GM21528 (cell line): Measurements from ENCODE around the gene ZMYM1.
"Not testable (repeated sequence)": the region's sequence is repeated elsewhere in the genome, so short reads cannot be mapped to it uniquely, and the experiment has no call there.

ENCODE experiments used
- ATAC-seq: cut with Tn5 transposase; IDR thresholded peaks from one replicate; pipeline ENCODE4 v1.9.1; 2021; ENCODE audit warnings: mild to moderate bottlenecking, moderate library complexity; ENCODE audit not compliant: unreplicated experiment, low FRiP score

ZMYM1 gene

DNA sequence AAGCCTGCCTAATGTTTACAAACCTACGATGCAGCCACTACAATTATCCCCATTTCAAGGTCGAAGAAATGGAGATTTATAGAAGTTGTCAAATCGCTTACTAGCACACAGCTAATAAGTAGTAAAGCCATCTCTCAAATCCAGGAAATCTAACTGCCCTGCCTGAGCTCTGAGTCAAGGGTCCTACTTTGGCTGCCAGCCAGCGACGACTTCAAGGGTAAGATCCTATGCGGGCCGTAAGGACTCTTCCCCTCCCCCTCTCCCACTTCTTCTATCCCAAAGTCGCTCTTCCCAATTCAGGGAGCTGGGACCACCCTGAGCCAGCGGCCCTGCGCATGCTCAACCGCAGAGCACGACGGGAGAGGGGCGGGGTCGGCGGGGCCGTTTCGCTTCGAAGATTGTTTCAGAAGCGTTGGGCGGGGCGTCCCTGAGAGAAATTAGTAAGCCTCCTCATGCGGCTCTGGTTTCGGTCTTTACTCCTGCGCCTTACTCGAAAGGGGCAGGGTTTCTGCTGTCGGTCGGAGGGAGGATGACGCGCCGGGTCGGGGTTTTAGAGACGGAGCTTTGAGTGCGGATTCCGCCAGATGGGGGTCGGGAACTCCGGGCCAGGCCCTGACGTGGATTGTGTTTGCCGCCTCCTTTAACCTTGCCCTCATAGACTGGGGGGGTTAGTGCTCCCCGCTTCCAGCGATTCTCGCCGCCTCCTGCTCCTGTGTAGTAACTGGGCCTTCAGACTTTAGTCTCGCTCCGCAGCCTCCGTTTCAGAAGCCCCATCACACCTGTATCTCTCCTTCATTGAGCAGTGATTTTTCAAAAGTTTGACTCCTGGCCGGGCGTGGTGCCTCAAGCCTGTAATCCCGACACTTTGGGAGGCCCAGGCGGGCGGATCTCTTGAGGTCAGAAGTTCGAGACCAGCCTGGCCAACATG lies at the start of gene ZMYM1:
ZMYM1 (plus strand) TSS at position 383 of the 928 bp plus-strand sequence. CDS start 14,603 bp downstream, outside the sequence.
- peak; percentile 89 for ATAC-seq

DNA sequence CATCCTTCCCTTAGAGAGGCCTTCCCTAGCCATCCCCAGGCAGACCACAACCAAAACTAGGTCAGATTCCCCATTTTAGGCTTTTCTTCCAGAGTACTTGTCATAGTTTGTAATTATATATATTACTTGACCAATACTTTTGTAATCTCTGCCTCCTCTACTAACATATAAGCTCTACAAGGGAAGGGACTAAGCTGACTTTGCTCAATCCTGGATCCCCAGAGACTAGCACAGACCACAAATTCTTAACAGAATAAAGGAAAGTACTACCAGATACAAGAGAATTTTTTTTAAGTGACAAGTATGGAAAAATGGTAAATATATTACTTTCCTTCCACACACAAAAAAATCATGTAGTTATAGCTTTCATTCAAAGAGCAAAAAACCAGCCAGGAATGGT lies 49.4 kb upstream of the ZMYM1 start:
- ATAC-seq, result no peak

DNA sequence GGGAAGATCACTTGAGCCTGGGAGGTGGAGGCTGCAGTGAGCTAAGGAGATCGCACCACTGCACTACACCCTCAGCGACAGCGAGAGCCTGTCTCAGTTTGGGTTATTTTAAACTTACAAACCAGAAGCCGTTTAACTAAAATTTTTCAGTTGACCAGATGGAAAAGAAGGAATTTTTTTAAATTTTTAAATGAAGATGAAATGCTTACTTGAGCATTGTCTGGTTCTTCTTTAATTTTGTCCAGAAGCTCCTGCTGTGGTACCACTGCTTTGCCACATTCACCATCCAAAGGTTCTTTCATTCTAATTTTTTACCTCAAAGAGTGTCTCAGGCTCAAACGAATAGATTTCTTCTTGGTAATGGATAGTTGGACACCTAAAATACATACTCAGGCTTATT lies 48.8 kb upstream of the ZMYM1 start:
- ATAC-seq, result no peak

DNA sequence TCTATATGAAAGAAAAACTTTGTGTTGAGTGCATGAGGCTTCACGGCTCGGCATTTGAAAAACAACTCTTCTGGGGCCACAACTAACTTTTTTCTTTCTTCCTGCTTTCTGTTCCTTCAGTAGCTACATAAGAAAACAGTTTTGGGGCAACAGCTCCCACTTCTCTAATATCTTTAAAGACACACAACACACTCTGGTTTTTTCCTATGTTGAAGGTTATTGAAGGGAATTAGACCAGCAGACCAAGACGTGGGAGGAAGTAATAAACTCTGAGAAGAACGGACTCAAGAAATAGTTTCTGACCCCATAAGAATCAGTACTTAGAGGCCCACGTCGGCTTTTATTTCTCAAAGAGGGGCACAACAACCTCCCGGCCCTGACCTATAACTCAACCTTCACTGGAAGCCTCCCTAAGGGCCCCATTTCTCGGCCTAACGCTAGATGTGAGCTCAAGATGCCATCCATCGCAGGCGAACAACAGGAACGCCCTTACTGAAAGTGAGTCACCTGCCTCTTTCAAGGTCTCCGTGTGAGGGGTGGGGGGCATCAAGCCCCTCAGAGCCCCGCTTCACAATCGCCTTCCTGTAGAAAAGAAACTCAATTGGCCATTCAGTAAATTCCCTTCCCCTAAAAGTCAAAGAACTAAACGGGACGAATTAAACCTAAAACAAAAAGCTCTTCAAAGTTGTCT lies 48.3 kb upstream of the ZMYM1 start:
- ATAC-seq, result peak; percentile 17

DNA sequence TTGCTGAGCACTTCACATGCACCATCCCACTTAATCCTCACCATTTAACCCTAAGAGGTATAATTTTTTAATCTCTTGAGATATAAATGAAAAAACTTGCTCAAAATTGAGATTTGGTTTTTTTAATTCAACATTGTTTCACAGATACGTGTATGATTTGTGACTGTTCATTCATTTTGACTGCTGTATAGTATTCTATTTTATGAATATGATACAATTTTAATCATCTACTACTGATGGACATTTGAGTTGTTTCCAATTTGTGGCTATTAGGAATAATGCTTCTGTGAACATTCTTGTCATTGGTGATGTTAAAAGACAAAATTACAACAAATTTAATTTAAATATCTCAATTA lies 46.8 kb upstream of the ZMYM1 start:
- no peak for ATAC-seq

DNA sequence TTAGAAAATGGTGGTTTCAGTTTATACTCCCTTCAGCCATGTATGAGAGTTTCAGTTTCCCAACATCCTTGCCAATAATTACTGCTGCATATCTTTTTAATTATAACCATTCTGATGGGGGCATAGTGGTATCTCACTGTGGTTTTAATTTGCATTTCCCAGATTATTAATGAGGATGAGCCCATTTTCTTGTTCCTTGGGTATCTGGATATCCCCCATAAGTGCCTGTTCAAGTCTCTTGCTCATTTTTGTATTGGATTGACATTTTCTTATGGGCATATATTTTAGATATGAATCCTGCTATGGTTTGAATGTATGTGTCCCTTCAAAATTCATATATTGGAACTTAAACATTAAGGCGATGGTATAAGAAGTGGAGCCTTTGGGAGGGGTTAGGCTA lies 45.8 kb upstream of the ZMYM1 start:
- ATAC-seq, result no peak

DNA sequence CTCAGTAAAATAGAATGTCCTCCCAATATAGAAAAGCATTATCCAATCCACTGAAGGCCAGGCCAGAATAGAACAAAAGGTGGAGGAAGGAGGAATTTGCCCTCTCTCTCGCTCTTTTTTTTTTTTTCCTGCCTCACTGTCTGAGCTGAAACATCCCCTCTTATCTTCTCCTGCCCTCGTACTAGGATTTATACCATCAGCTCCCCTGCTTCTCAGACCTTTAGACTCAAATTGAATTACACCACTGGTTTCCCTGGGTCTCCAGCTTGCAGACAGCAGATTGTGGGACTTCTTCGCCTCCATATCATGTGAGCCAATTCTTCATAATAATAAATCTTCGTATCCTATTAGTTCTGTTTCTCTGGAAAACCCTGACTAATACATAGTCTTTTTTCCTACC lies 42.6 kb upstream of the ZMYM1 start:
- no peak for ATAC-seq

DNA sequence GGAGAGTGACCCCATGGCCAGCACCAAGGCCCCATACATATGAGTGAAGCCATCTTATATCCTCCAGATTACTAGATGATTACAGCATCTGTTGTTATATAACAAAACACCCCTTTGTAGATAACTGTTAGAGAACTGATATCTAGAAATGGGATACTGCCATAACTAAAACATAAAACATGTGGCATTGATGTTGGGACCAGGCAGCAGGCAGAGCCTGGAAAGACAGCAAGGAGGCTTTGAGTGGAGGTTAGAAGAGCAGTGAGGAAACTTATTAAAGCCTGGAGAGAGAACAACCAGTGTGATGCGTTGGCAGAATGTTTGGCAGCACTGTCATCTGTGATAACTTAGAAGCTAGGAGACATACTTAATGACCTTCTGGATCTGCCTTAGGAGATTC lies 42.0 kb upstream of the ZMYM1 start:
- no peak for ATAC-seq

DNA sequence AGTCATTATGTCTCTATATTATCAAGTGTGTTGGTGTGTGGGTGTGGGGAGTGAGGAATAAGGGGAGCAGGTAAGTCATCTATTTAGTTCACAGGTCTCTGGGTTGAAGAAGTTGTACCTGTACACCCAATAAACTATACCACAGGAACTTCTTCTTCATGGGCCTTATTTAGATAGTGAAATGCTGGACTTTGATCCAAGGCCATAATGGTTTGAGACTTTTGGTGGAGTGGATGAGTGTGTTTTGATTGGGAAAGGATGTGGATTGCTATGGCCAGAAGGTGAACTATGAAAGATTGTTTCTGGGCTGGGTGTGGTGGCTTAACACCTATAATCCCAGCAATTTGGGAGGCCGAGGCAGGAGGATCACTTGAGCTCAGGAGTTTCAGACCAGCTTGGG lies 40.5 kb upstream of the ZMYM1 start:
- no peak for ATAC-seq

DNA sequence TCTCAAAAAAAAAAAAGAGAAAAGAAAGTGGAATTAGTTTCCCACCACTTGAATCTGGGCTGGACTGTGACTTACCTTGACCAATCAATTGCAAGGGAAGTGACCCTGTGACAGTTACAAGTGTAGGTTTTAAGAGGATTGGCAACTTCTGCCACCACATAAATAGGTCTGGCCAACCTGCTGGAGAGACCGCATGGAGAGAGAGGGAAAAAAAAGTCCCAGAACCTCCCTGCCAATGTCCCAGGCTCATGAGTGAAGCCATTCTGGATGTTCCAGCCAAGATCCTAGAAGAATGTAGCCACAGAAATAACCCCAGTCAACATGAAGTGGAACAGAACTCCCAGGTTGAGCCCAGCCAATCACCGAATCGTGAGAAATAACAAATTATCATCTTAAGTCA lies 35.7 kb upstream of the ZMYM1 start:
- ATAC-seq, result no peak

DNA sequence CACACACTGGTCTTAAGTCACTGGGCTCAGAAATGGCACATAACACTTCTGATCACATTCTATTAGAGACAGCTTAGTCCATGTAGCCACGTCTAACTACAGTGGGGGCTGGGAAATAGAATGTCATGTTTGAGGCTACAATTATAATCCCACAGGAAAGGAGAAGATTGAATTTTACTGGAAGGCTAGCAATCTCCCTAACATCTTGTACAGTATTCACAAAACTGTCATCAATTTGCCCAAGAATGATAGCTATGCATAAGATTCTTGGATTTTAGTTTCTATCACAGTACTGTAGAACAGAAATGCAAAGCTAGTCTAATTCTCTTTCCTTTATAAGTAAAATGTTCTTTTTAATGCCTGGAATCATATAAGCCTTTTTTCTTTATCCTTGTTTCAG lies 34.8 kb upstream of the ZMYM1 start:
- no peak for ATAC-seq

DNA sequence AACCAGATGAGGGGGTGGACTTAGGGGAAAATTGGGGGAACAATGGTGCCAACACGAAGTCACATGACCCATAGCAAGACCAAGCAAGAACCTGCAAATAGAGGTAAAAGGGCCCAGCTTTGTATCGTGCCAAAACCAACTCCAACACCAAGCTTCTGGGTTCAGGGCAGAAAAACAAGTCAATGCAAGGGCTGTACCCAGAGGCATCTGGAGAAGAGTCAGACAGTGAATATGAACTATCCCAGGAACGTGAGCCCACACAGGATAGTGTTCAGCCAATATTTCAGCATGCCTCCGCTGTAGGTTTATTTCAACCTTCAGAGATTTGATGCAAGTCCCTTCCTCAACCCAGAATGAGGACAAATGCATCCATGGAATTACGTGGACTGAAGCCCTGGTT lies 32.5 kb upstream of the ZMYM1 start:
- ATAC-seq, result no peak

DNA sequence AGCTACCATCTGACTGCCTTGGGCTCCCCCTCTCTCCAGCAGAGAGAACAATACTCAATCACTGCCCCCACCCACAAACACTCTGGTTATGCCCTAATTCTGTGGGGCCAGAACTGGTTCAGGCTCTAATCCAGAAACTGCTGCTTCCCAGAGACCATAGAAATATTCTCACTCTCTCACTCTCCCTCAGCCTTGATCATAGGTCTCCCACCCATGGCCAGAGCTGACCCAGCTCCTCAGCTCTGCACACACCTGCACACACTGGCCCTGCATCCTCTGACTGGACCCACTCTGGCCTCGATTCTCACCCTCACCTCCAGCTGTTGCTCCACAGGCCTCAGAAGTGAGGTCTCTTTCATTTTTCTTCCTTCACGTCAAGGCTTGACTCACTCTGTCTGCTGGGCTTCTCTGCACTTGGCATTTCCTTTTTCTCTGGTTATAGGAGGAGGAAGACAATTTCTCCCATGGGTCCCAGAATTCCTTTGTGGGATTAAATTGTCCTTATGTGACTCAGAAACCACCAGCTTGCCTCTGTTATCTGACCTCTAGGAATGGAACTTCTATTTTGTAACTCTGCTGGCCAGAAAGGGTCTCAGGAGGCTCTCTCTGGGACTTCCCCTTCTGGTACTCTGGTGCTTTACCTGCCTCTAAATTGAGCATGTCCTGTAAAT lies 31.9 kb upstream of the ZMYM1 start:
- no peak for ATAC-seq

DNA sequence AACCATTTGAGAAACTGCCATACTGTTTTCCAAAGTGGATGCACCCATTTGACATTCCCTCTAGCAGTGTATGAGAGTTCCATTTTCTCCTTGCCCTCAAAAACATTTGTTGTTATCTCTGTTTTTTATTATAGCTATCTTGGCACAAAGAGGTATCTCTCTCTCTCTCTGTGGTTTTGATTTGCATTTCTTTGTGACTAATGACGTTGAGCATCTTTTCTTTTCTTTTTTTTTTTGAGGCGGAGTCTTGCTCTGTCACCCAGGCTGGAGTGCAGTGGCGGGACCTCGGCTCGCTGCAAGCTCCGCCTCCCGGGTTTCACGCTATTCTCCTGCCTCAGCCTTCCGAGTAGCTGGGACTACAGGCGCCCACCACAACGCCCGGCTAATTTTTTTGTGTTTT lies 30.1 kb upstream of the ZMYM1 start:
- ATAC-seq, result no peak

DNA sequence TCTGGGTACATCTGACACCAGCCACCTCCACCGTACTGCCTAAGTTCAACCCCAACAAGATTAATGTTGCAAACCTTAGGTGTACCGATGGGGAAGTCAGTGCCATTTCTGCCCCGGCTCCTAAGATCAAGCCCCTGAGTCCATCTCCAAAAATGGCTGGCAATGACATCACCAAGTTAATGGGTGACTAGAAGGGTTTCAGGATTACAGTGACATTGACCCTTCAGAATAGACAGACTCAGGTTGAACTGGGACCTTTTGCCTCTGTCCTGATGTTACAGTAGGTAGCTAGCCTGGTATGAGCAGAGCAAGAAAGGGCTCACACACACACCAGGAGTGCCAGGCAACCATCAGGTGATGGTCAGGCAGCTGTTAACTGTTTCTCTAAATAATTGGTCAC lies 25.8 kb upstream of the ZMYM1 start:
- no peak for ATAC-seq

DNA sequence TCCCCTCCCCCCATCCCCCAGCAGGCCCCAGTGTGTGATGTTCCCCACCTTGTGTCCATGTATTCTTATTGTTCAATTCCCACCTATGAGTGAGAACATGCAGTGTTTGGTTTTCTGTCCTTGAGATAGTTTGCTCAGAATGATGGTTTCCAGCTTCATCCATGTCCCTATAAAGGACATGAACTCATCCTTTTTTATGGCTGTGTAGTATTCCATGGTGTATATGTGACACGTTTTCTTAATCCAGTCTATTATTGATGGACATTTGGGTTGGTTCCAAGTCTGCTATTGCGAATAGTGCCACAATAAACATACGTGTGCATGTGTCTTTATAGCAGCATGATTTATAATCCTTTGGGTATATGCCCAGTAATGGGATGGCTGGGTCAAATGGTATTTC lies 24.9 kb upstream of the ZMYM1 start:
- ATAC-seq, result not testable (repeated sequence)

DNA sequence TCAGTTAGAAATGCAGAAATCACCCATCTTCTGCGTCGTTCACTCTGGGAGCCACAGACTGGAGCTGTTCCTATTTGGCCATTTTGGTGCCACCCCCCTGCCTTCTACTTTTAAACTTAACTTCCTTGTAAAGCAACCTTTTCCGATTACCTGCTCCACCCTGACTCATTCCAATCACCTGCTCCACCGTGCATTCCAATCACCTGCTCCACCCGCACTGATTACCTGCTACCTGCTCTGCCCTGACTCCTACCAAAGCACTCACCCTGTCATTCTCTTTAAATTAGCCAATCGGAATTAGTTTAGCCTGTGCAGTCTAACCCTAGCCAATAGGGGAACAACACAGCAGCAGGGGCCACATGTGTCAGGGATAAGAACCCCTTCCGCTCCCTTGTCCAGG lies 20.9 kb upstream of the ZMYM1 start:
- not testable (repeated sequence) for ATAC-seq

DNA sequence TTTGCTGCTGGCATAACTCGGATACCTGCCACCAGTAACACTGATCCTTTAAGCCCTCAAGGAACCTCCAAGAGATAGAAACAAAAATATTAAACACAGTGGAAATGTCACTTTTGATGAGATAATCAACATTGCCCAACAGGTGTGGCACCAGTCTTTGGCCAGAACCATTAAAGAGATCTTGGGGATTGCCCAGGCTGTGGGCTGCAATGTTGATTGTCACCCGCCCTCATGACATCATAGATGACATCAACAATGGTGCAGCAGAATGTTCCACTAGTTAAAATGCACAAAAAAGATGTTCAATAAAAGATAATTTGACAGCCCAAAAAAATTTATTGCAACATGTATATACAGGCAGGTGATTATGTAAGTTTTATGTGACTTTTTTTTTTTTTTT lies 20.2 kb upstream of the ZMYM1 start:
- no peak for ATAC-seq

DNA sequence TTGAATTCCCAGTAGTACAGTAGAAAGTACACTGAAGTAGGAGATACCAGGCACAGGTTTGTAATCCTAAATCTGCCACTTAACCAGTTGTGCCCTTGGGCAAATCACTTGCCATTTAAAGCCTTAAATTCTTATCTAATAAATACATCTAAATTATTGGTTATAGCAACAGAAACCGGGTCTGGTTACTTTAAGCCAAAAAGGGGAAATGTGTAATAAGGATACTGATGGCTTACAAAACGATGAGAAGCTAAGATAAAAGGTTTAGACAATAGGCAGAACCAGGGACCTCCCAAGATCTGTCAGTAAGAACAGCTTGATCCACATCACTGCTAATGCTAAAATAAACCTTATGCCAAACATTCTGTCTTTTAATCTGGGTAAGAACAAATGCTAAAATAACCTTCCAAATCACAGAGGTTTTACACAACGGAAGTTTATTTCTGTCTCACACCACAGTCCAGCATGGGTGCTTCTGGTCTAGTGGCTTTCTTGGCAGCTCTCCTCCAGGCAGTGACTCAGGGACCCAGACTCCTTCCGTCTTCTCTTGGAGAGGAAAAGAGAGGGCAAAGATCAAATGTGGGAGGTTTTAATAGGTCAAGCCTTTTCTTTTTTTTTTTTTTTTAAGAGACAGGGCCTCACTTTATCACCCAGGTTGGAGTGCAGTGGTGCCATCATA lies 16.5 kb upstream of the ZMYM1 start:
- no peak for ATAC-seq

DNA sequence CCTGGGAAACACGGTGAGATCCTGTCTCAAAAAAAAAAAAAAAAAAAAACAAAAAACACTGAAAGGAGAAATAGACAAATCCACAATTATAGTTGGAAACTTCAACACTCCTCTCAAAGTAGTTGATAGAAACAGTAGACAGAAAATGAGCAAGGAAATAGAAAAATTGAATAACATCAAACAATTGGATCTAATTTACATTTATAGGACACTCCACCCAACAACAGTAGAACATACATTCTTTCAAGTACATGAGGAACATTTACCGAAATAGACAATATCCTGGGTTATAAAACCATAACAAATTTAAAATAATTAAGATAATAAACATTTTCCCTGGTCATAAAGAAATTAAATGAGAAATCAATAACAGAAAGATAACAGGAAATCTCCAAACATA lies 14.9 kb upstream of the ZMYM1 start:
- ATAC-seq, result no peak

DNA sequence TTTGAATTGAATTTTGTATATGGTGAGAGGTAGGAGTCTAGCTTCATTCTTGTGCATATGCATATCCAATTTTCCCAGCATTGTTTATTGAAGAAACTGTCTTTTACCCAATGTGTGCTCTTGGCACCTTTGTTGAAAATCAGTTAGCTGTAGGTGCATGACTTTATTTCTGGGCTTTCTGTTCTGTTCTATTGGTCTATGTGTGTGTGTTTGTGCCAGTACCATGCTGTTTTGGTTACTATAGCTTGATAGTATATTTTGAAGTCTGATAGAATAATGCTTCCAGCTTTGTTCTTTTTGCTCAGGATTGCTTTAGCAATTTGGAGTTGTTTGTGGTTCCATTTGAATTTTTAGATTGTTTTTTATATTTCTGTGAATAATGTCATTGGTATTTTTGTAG lies 9.4 kb upstream of the ZMYM1 start:
- ATAC-seq, result no peak
